ENCODE results near the gene GPR37. TPM values are rescaled to one million over a fixed set of nuclear protein-coding genes. Genes with fewer than 3 reads are reported as not detected.

The GPR37 gene
- total RNA-seq, 1 experiment from 2014 or later, result 0.30 TPM

DNA sequence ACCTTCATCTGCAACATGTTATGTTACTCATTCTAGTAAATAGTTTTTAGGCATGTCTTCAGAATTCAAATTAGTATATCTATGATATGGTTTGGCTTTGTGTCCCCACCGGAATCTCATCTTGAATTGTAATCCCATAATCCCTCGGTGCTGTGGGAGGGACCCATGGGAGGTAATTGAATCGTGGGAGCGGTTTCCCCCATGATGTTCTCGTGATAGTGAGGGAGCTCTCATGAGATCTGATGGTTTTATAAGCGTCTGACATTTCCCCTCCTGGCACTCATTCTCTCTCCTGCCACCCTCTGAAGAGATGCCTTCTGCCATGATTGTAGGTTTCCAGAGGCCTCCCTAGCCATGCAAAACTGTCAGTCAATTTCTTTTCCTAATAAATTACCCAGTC lies 20.4 kb upstream of the GPR37 start:
- DNase-seq, result peak in 1 of 2 experiments; percentile 31
- Histone ChIP-seq H3K27ac (no peak overlapping the region), H3K27me3 (no peaks in the 10 kb centered on the region), H3K4me3 (no peak overlapping the region), H3K4me1 (no peaks in the 10 kb centered on the region), H3K9me3 (replicated peaks) (no peaks in the 10 kb centered on the region), H3K36me3 (no peaks in the 10 kb centered on the region)

DNA sequence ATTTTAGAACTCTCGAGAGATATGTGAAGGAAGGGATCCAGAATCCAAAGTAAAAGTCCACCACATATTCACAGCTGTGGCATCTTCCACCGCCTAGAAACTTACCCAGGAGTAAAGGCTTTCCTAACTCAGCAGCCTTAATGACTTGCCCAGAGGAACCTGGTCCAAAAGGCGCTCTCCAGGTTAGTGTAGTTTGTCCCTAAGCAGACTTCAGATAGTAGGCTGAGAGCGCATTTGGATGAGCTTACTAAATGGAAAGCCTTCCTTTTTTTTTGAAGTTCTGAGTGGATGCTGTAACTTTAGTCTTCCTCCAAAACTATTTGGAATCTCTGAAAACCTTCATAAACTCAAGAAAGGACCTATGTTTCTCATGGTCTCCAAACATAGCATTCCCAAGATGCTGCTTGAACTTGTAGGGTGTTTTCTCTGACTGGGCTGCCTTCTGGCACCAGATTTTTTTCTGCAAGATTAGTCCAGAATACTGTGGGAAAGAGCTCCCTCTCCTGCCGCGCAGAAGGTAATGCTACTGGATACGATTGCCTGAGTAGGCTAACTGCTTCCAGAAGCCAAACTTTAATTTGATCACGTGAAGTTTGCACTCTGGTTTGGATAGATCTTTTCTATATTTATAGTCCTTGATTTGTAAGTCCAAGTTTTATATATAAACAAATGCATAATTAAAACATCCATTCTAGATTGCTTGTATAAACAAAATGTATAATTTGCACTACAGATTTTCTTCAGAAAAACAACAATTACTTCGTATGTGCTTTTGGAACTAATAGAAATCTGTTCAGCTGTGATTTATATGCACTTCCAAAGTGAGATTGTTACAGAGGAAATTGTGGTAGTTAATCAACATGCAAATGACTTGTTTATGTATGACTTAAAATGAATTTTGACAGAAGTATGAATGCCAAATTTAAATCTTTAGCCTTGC lies 19.6 kb upstream of the GPR37 start:
- DNase-seq, result peak; percentile 39 to 63
- no peaks in the 10 kb centered on the region for H3K4me1 ChIP-seq

DNA sequence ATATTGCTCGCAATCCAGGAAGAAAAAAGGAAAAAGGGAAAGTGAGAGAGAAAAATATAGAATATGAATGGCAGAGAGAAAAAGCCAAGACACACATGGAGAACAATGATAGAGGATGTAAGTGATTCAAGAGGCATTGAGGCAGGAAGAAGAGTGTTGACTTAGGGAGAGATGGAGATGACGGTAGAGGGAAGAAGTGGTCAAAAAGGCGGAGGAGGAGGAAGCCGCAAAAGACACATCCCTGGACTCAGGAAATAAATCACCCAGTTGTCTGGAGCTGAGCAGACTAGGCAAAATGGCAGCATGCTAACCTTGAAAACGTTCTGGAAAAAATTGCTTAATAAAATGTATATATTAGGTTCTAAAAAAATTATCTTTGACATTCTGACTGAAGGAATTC lies 17.7 kb upstream of the GPR37 start:
- Histone ChIP-seq H3K27ac (no peak overlapping the region), H3K27me3 (no peaks in the 10 kb centered on the region), H3K9me3 (replicated peaks) (no peaks in the 10 kb centered on the region), H3K4me1 (no peaks in the 10 kb centered on the region), H3K4me3 (no peak overlapping the region), H3K36me3 (no peaks in the 10 kb centered on the region)
- DNase-seq, result no peak

More for the DNA sequence above, 19.6 kb upstream of the GPR37 start:
- no peaks in the 10 kb centered on the region for H3K36me3 ChIP-seq
- no peak overlapping the region for H3K4me3 ChIP-seq
- no peaks in the 10 kb centered on the region for H3K9me3 ChIP-seq (replicated peaks)
- no peak overlapping the region for H3K27ac ChIP-seq
- no peaks in the 10 kb centered on the region for H3K27me3 ChIP-seq

DNA sequence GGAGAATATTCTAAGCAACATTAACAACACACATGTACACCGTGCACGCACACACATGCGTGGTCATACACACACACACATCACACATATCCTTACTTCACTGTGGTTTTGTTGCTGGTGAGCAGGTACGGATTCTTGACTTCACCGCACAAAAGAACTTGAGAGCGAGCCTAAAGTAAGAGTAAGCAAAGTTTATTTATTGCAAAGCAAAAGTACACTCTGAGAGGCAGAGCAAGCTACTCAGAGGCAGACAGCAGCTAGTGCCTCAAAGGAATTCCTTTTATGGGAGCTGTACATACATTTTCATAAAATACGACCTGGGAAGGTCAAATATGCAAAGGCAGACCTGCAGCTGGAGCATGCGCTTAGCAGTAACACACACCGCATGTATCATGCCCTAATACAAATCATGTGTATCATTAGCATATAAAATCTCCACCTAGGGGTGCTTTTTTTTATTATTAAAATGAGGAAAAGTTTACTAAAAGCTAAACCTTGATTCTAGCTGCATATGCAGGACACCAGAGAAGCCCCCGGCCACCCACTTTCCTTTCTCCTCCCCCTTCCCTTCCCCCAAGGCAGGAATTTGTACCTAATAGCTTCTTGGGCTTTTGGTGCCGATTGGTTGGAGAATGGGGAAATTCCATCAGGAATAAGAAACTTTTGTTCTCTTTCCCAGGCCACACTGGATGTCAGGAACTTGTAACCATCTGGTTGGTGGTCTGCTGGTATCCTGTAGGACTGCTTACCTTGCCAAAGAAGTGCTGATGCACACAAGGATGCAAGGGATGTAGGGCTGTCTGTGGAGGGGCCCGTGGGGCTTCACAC lies 16.5 kb upstream of the GPR37 start:
- no peak overlapping the region for H3K27ac ChIP-seq
- H3K36me3 ChIP-seq, result no peaks in the 10 kb centered on the region
- no peak overlapping the region for H3K4me3 ChIP-seq
- DNase-seq, result no peak
- no peaks in the 10 kb centered on the region for H3K4me1 ChIP-seq
- H3K9me3 ChIP-seq (replicated peaks), result no peaks in the 10 kb centered on the region
- no peaks in the 10 kb centered on the region for H3K27me3 ChIP-seq

DNA sequence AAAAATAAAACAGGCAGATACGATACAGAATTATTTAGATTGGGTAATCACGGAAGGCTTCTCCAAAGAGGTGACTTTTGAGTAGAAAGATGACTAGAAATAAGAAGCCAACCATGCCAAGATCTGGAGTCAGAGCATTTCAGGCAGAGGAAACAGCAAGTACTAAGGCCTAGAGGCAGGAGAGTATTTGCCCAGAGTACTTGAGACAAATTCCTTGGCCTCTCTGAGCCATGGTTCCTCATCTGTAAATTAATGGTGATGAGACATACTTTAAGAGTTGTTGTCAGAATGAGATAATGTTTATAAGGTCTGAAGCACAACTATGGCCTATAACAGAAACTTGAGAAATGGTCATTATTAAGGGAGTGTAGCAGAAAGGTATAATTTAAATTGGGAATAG lies 15.8 kb upstream of the GPR37 start:
- H3K9me3 ChIP-seq (replicated peaks), result no peaks in the 10 kb centered on the region

DNA sequence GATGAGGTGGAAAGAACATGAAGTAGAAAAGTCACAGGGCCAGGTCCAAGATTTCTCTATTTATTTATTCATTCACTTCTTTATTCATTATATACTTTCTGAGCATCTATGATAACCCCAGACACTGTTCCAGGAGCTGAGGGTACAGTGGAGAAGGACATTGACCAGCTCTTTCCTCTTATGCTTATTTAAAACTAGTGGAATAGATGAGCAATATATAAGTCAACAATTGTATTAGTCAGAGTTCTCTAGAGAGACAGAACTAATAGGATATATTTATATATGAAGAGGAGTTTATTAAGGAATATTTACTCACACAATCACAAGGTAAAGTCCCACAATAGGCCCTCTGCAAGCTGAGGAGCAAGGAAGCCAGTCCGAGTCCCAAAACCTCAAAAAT lies 15.0 kb upstream of the GPR37 start:
- no peak for DNase-seq
- Histone ChIP-seq H3K27ac (no peak overlapping the region), H3K36me3 (no peaks in the 10 kb centered on the region), H3K27me3 (no peaks in the 10 kb centered on the region), H3K4me3 (no peak overlapping the region), H3K4me1 (no peaks in the 10 kb centered on the region), H3K9me3 (replicated peaks) (no peaks in the 10 kb centered on the region)

More for the DNA sequence above, 15.8 kb upstream of the GPR37 start:
- no peak overlapping the region for H3K4me3 ChIP-seq
- H3K27me3 ChIP-seq, result no peaks in the 10 kb centered on the region
- no peaks in the 10 kb centered on the region for H3K36me3 ChIP-seq
- no peak for DNase-seq
- H3K4me1 ChIP-seq, result no peaks in the 10 kb centered on the region
- H3K27ac ChIP-seq, result no peak overlapping the region

DNA sequence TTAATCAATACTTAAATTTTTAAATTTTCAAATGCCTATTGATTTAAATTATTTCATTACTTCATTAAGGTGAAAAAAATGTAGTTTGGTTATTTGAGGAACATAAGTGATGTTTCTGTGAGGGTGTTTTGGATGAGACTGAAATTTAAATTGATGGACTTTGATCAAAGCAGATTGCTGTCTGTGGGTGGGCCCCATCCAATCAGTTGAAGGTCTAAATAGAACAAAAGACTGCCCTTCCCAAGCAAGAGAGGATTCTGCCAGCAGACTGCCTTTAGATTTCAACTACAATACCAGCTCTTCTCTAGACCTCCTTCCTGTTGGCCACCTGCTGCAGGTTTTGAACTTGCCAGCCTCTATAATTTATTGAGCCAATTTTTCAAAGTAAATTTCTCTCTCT lies 14.5 kb upstream of the GPR37 start:
- Histone ChIP-seq H3K4me1 (no peaks in the 10 kb centered on the region), H3K9me3 (replicated peaks) (no peaks in the 10 kb centered on the region), H3K27ac (no peak overlapping the region), H3K4me3 (no peak overlapping the region), H3K36me3 (no peaks in the 10 kb centered on the region), H3K27me3 (no peaks in the 10 kb centered on the region)
- no peak for DNase-seq

DNA sequence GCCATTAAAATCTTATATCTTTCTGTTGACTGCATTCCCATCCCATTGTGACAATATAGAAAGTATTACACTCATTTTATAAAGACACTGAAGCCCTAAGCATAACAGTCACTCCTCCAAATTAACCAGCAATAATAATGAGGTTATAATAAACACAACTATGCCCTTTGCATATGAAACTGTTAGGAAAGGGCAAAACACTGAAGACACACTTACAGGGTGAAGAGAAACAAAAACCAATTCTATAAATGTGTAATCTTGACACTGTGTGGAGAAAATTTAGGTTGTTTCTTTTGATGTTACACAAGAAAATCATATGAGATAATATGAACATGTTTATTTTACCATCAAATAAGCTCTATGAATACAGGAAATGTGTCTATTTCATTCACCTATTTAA lies 14.0 kb upstream of the GPR37 start:
- H3K27ac ChIP-seq, result no peak overlapping the region
- no peaks in the 10 kb centered on the region for H3K36me3 ChIP-seq
- H3K4me1 ChIP-seq, result no peaks in the 10 kb centered on the region
- no peaks in the 10 kb centered on the region for H3K27me3 ChIP-seq
- H3K4me3 ChIP-seq, result no peak overlapping the region
- no peak for DNase-seq
- no peaks in the 10 kb centered on the region for H3K9me3 ChIP-seq (replicated peaks)

DNA sequence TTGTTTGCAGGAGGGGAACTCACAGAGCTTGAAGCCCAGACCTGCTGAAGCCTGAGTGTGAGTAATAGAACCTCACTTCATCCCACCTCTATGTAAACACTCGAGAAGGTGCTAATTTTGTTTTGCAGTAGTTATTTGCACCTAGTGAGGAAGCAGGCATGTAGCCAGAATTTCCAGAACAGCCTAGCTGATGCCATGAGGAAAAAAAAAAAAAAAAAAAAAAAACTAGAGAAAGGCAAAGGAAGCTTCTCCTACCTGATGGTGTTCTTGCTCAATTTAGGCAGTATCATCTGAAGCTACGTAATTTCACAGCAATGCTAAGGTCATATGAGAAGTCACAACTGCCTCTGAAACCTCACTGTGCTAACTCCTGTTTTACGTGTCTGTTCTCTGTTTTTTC lies 13.6 kb upstream of the GPR37 start:
- no peaks in the 10 kb centered on the region for H3K36me3 ChIP-seq
- H3K9me3 ChIP-seq (replicated peaks), result no peaks in the 10 kb centered on the region
- no peak overlapping the region for H3K4me3 ChIP-seq
- H3K27ac ChIP-seq, result no peak overlapping the region
- no peaks in the 10 kb centered on the region for H3K4me1 ChIP-seq
- DNase-seq, result no peak
- no peaks in the 10 kb centered on the region for H3K27me3 ChIP-seq

DNA sequence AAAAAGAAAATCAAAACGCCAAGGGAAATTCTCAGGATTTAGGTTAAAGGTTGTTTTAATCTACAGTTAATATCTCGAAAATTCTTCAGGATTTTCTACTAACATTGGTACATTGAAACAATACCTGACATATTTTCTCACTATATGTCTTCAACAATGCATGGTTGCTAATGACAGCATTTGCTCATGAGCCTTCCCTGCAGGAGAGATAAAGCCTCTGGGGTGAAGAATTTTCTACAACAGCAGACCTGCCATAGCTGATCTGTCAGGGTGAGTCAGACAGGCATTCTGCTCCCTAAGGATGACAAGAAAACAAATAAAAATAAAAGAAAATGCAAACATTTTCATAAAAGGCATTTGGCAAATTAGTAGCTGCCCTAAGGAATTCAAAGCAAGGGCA lies 11.7 kb upstream of the GPR37 start:
- no peaks in the 10 kb centered on the region for H3K36me3 ChIP-seq
- no peak overlapping the region for H3K4me3 ChIP-seq
- H3K27ac ChIP-seq, result no peak overlapping the region
- H3K4me1 ChIP-seq, result no peaks in the 10 kb centered on the region
- no peaks in the 10 kb centered on the region for H3K9me3 ChIP-seq (replicated peaks)
- DNase-seq, result no peak
- H3K27me3 ChIP-seq, result no peaks in the 10 kb centered on the region

DNA sequence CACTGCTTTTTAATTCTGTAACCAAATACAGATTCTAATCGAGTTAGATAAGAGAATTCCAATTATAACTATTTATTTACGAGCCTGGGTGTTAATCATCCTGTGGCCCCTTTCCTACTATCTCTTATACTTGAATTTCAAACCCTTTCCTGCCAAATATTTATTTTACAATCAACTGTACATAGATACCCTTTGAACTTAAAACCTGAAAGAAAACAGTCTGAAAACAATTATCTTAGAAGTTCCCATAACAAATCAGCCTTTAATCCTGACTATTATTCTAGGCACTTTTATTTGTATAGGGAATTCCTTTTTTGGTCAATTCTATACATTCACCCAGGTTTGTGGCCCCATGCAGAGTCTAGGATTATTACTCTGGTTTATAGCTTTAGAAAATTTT lies 10.6 kb upstream of the GPR37 start:
- DNase-seq, result no peak
- Histone ChIP-seq H3K27me3 (no peaks in the 10 kb centered on the region), H3K9me3 (replicated peaks) (no peaks in the 10 kb centered on the region), H3K36me3 (no peaks in the 10 kb centered on the region), H3K4me1 (no peaks in the 10 kb centered on the region), H3K27ac (no peak overlapping the region), H3K4me3 (no peak overlapping the region)

DNA sequence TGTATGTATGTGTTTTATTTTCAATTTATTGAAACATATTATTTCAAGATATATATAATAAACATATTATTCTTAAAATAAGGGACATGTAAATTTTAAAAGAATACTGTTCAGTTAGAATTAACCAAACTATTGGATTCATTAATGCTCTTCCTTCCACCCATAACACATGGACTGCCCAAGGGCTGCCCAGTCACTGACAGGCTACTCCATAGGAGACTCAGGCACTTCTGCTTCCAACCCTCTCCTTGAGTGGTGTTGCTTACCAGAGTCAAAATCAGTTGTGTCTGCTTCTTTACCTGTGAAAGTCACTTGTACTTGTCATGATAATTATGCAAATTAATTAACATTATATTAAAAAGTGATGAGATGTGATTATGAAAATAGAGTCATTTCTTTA lies 9.8 kb upstream of the GPR37 start:
- Histone ChIP-seq H3K4me3 (no peak overlapping the region), H3K36me3 (no peaks in the 10 kb centered on the region), H3K27me3 (no peaks in the 10 kb centered on the region), H3K4me1 (no peaks in the 10 kb centered on the region), H3K9me3 (replicated peaks) (no peaks in the 10 kb centered on the region), H3K27ac (no peak overlapping the region)
- DNase-seq, result no peak

DNA sequence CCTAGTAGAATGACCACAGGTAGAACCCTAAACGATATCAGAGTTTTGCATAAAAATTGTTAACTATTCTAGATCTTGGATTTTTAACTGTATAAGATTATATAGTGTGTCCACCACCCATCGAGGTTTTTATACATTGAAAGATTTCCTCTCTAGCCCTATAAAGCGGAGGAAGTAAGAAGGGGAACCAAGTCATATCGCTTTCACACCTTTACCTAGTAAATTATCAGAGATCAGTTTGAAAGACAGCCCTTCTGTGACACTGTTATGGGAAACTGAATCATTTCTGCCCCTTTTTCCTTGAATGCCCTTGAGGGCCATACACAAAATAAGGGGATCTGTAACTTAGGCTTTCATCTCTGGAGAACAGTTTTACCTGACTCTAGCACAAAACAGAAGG lies 8.3 kb upstream of the GPR37 start:
- no peaks in the 10 kb centered on the region for H3K9me3 ChIP-seq (replicated peaks)
- no peak for DNase-seq

DNA sequence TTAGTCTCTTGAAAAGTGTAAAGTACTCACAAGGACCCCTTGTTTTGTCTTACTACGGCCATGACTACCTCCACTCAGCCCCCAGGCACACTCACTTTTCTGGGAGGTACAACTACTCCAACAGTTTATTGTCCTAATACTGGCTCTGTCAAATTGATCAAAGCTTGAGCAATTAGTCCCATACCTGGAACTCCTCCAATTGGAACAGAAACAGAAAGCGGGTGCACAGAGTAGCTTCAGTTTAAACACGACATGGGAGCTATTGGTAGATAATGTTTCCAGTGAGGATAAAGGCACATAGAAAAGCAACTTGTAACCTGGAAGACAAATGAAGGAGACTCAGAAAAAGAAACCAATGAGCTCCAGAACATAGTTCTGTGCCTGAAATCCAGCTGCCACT lies 7.7 kb upstream of the GPR37 start:
- H3K4me3 ChIP-seq, result no peak overlapping the region
- DNase-seq, result no peak
- H3K36me3 ChIP-seq, result no peaks in the 10 kb centered on the region
- H3K27ac ChIP-seq, result no peak overlapping the region
- no peaks in the 10 kb centered on the region for H3K27me3 ChIP-seq
- no peaks in the 10 kb centered on the region for H3K4me1 ChIP-seq
- no peaks in the 10 kb centered on the region for H3K9me3 ChIP-seq (replicated peaks)

More for the DNA sequence above, 8.3 kb upstream of the GPR37 start:
- Histone ChIP-seq H3K27me3 (no peaks in the 10 kb centered on the region), H3K36me3 (no peaks in the 10 kb centered on the region), H3K27ac (no peak overlapping the region), H3K4me3 (no peak overlapping the region), H3K4me1 (no peaks in the 10 kb centered on the region)

DNA sequence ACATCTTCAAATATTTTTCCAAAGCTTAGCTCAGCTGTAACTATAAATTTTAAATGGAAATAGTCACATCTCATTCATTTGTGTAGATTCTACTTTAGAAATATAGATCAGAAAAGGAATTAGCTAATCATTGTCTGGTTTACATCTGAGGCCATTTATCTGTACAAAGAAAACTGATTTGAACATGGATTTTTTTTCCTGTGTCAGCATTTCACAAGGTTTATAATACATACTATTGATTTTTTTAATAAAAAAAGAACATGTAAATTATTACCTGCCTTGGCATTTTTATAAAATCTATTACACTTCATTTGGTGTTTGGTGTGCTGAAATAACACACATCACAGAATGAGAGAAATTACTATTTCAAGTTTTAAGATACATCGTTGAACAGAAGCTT lies 3.5 kb upstream of the GPR37 start:
- no peak for DNase-seq
- Histone ChIP-seq H3K27me3 (no peaks in the 10 kb centered on the region), H3K9me3 (replicated peaks) (no peaks in the 10 kb centered on the region), H3K36me3 (no peaks in the 10 kb centered on the region), H3K4me1 (no peaks in the 10 kb centered on the region), H3K4me3 (no peak overlapping the region), H3K27ac (no peak overlapping the region)
